GM12878 (cell line): ENCODE measurements around the gene RASAL3. TPM values are rescaled to one million over a fixed set of nuclear protein-coding genes. Genes with fewer than 3 reads are reported as not detected.

Experiments
- ATAC-seq: fragments of 200-7000 bp; cut with Tn5 transposase; 3 replicates; pipeline ENCODE4 v1.9.1; 2020; ENCODE audit warnings: mild to moderate bottlenecking, moderate library complexity
- BruUV-seq: library from RNA; stranded (reverse); fragments of 400-500 nt; replicated peaks from 2 replicates; lab custom pipeline; 2021; lab: Mats Ljungman, UMichigan
- CTCF ChIA-PET: fragments of 300-600 bp; sonication (Branson Sonifier 250); formaldehyde crosslinking; extraction: SDS; loops from one replicate; lab custom pipeline; 2021; ENCODE audit warnings: inconsistent platforms; lab: Yijun Ruan, JAX
- POLR2A ChIA-PET: fragments of 350-600 bp; formaldehyde crosslinking; extraction: SDS; loops from one replicate; lab custom pipeline; 2021; ENCODE audit warnings: inconsistent platforms; lab: Charles Lee
- RAD21 ChIA-PET: fragments of 300-600 bp; sonication (Branson Sonifier 250); formaldehyde crosslinking; loops from one replicate; lab custom pipeline; 2023; ENCODE audit warnings: antibody characterized with exemption; ENCODE audit not compliant: unreplicated experiment; lab: Charles Lee
- SMC1A ChIA-PET: fragments of 300-600 bp; sonication (Branson Sonifier 250); formaldehyde crosslinking; loops from one replicate; lab custom pipeline; 2023; ENCODE audit not compliant: unreplicated experiment, uncharacterized antibody; lab: Charles Lee
- DNase-seq: peaks from one replicate; pipeline ENCODE4 v3.0.0-alpha.2; 2011; ENCODE audit warnings: low read depth, low spot score
- FAIRE-seq: peaks from 3 replicates; lab custom pipeline; 2011; peaks lifted over from hg19 to GRCh38; lab: Jason Lieb, UNC
- H2AFZ ChIP-seq: 2 replicates; pipeline ENCODE4 v1.6.0; 2011; ENCODE audit warnings: low read depth, low read length, control low read depth; ENCODE audit not compliant: control insufficient read depth
- H3K27ac ChIP-seq: 2 replicates; pipeline ENCODE4 v1.5.1; 2011; ENCODE audit warnings: control low read depth; ENCODE audit not compliant: control insufficient read depth, insufficient read depth
- H3K27me3 ChIP-seq, 2 experiments: replicated peaks in 1 of 2; 2 replicates each; pipeline versions ENCODE4 v1.6.0 to v1.6.1; 2011; ENCODE audit warnings: low read length in 1 of 2; ENCODE audit not compliant: control insufficient read depth in 2 of 2, insufficient read depth in 2 of 2
- H3K36me3 ChIP-seq, 2 experiments: 2 replicates each; pipeline ENCODE4 v1.5.1; 2011; ENCODE audit warnings: low read length in 1 of 2; ENCODE audit not compliant: control insufficient read depth in 2 of 2, insufficient read depth in 2 of 2
- H3K4me1 ChIP-seq: 2 replicates; pipeline ENCODE4 v1.6.1; 2011; ENCODE audit warnings: mild to moderate bottlenecking, low read length, moderate library complexity, mixed read lengths; ENCODE audit not compliant: control insufficient read depth, insufficient read depth
- H3K4me2 ChIP-seq: 2 replicates; pipeline ENCODE4 v1.6.0; 2011; ENCODE audit warnings: control low read depth; ENCODE audit not compliant: control insufficient read depth, insufficient read depth
- H3K4me3 ChIP-seq: fragments of 200-600 bp; sonication (generic); 2 replicates; pipeline ENCODE4 v1.5.1; 2016
- H3K79me2 ChIP-seq: 2 replicates; pipeline ENCODE4 v1.6.0; 2011; ENCODE audit warnings: low read length; ENCODE audit not compliant: control insufficient read depth, insufficient read depth
- H3K9ac ChIP-seq: 2 replicates; pipeline ENCODE4 v1.8.0; 2011; ENCODE audit warnings: low read length, control low read depth, mixed read lengths; ENCODE audit not compliant: control insufficient read depth, insufficient read depth
- H3K9me3 ChIP-seq: replicated peaks from 3 replicates; pipeline ENCODE4 v1.5.1; 2011; ENCODE audit warnings: mild to moderate bottlenecking, low read length; ENCODE audit not compliant: control insufficient read depth, insufficient read depth
- H4K20me1 ChIP-seq: 2 replicates; pipeline ENCODE4 v1.6.0; 2011; ENCODE audit not compliant: control insufficient read depth, insufficient read depth
- EP300 ChIP-seq, 2 experiments: fragments of 150-350 bp in 1 of 2; IDR thresholded peaks; 2 replicates each; pipeline ENCODE4 v1.6.1; 2011 to 2012; ENCODE audit warnings: low read depth in 2 of 2, low read length in 2 of 2, borderline replicate concordance in 1 of 2, improper control_type of control experiment in 1 of 2, inconsistent platforms in 1 of 2; ENCODE audit not compliant: control insufficient read depth in 1 of 2
- EZH2 ChIP-seq: IDR thresholded peaks from 2 replicates; pipeline ENCODE4 v1.6.1; 2012; ENCODE audit warnings: low read depth, mild to moderate bottlenecking, control low read depth, inconsistent platforms, low read length, borderline replicate concordance; ENCODE audit not compliant: control insufficient read depth
- FOXM1 ChIP-seq: IDR thresholded peaks from 2 replicates; pipeline ENCODE4 v1.6.1; 2012; ENCODE audit warnings: low read depth, mild to moderate bottlenecking, inconsistent platforms, low read length, moderate library complexity
- JUNB ChIP-seq: IDR thresholded peaks from 2 replicates; pipeline ENCODE4 v1.6.1; 2016; ENCODE audit warnings: antibody characterized with exemption, mild to moderate bottlenecking
- KLF5 ChIP-seq: fragments of 450-650 bp; IDR thresholded peaks from 2 replicates; pipeline ENCODE4 v1.6.1; 2014; ENCODE audit warnings: mild to moderate bottlenecking; ENCODE audit not compliant: partially characterized antibody
- MEF2B ChIP-seq: fragments of 450-650 bp; IDR thresholded peaks from 2 replicates; pipeline ENCODE4 v1.6.1; 2018; ENCODE audit warnings: mild to moderate bottlenecking, moderate library complexity; ENCODE audit not compliant: partially characterized antibody, poor library complexity, severe bottlenecking
- NR2C1 ChIP-seq: fragments of 450-650 bp; IDR thresholded peaks from 2 replicates; pipeline ENCODE4 v1.6.1; 2017; ENCODE audit warnings: antibody characterized with exemption, mild to moderate bottlenecking, moderate library complexity
- POLR2AphosphoS2 ChIP-seq: IDR thresholded peaks from 2 replicates; pipeline ENCODE4 v1.6.1; 2011; ENCODE audit warnings: low read depth, mild to moderate bottlenecking, low read length, improper control_type of control experiment, moderate library complexity
- RFX5 ChIP-seq: IDR thresholded peaks from 2 replicates; pipeline ENCODE4 v1.6.1; 2011; ENCODE audit warnings: low read depth, low read length, improper control_type of control experiment
- SMC3 ChIP-seq: IDR thresholded peaks from 2 replicates; pipeline ENCODE4 v1.6.1; 2011; ENCODE audit warnings: low read length, improper control_type of control experiment, borderline replicate concordance
- YY1 ChIP-seq: IDR thresholded peaks from 2 replicates; pipeline ENCODE4 v1.6.1; 2011; ENCODE audit warnings: low read depth, mild to moderate bottlenecking, low read length
- WGBS: methylation state at CpG from one replicate; pipeline ENCODE4 v1.1.6; 2016; ENCODE audit warnings: low lambda C conversion rate; ENCODE audit not compliant: insufficient replicate concordance, insufficient coverage; ENCODE audit errors: missing lambda C conversion rate; 5-methylcytosine and 5-hydroxymethylcytosine counted together
- in situ Hi-C: fragments of 300-500 bp; cut with MboI; formaldehyde crosslinking; loops from 9 replicates; pipeline ENCODE4 v1.14.3; 2018; ENCODE audit warnings: mixed read lengths
- intact Hi-C: fragments of 100-400 bp; cut with micrococcal nuclease; formaldehyde crosslinking; loops from one replicate; pipeline ENCODE4 v1.14.2; 2022; ENCODE audit not compliant: unreplicated experiment
- polyA plus RNA-seq, 11 experiments: library from polyadenylated mRNA; depleted of rRNA in 4 of 11; unstranded in 6 of 11; stranded (reverse) in 5 of 11; fragments of >200 nt; fragmentation: Nextera tagmentation in 4 of 11; fragmentation: Illumina TruSeq in 1 of 11; extraction: Ambion mirVana in 4 of 11; extraction: Trizol in 1 of 11; gene quantifications; 1 replicate in 1 of 11; 2 replicates in 10 of 11; pipeline versions ENCODE4 v1.2.1 to v1.2.3, GENCODE V29; 2011 to 2016; ENCODE audit warnings: inconsistent platforms in 2 of 11, missing spikeins in 2 of 11, low read depth in 1 of 11
- total RNA-seq, 4 experiments: library from RNA; depleted of rRNA in 3 of 4; stranded (reverse); fragments of >200 nt in 3 of 4; fragmentation: Illumina TruSeq in 1 of 4; extraction: Trizol in 1 of 4; gene quantifications; 2 replicates each; pipeline versions ENCODE4 v1.2.1 to v1.2.3, GENCODE V29; 2013 to 2021
- TF ChIP-seq, protein P1 (sequence below): fragments of 450-650 bp; IDR thresholded peaks from 2 replicates; pipeline ENCODE4 v1.6.1; 2017; ENCODE audit warnings: antibody characterized with exemption, mild to moderate bottlenecking, moderate library complexity

The RASAL3 gene
- total and polyA plus RNA-seq, 10 of the 15 experiments (the other 5 are each of a cell fraction or from before 2014, with no cell fraction given): 1.7 to 81.3 (median 23.2) TPM

DNA sequence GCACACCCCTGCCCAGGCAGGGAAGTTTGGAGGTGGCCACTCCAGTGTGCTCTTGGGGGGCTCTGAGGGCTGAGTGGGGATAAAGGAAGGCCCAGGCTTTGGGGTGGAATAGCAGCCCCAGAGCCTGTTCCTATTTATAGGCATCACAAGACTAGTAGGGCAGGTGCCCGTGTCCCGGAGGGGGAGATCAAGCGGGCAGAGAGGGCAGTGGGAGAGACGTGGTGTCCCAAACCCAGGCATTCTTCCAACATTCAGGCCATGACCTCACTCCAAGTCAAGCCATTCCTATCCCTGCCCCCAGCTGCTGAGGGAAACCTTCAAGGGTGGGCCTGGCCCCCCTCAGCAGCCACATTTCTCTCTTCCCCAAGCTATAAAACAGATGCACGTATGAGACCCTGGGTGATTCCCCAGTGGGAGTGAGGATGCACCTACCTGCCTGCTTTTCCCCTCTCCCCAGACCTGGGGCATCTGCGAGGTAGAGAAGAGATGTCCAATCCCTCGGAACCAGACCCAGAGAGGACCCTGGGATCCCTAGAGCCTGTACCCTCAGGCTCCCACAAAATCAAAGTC is 18.5 kb downstream of the RASAL3 start:
- no peak overlapping the region for H3K9ac ChIP-seq
- in situ Hi-C loops: no loop called here
- no peak for DNase-seq
- RAD21 ChIA-PET: no interaction called here
- CTCF ChIA-PET: no interaction called here
- no peaks in the 10 kb centered on the region for H4K20me1 ChIP-seq
- peaks cover 7% of the 10 kb centered on the region for H3K4me1 ChIP-seq
- no TSS peak for BruUV-seq
- H3K79me2 ChIP-seq: no peaks in the 10 kb centered on the region
- H2AFZ ChIP-seq: no peak overlapping the region
- no peak overlapping the region for H3K4me2 ChIP-seq
- TF ChIP-seq POLR2AphosphoS2 (no peak), YY1 (no peak), KLF5 (no peak), FOXM1 (no peak), JUNB (no peak), EP300 (IDR thresholded peaks at IDR 0.05; ENCODE audit: borderline replicate concordance in 1 of 2, control insufficient read depth in 1 of 2, low read depth in 2 of 2, low read length in 2 of 2) (no peak), RFX5 (no peak), MEF2B (no peak), EZH2 (no peak), NR2C1 (no peak), SMC3 (no peak)
- TF ChIP-seq, protein P1, sequence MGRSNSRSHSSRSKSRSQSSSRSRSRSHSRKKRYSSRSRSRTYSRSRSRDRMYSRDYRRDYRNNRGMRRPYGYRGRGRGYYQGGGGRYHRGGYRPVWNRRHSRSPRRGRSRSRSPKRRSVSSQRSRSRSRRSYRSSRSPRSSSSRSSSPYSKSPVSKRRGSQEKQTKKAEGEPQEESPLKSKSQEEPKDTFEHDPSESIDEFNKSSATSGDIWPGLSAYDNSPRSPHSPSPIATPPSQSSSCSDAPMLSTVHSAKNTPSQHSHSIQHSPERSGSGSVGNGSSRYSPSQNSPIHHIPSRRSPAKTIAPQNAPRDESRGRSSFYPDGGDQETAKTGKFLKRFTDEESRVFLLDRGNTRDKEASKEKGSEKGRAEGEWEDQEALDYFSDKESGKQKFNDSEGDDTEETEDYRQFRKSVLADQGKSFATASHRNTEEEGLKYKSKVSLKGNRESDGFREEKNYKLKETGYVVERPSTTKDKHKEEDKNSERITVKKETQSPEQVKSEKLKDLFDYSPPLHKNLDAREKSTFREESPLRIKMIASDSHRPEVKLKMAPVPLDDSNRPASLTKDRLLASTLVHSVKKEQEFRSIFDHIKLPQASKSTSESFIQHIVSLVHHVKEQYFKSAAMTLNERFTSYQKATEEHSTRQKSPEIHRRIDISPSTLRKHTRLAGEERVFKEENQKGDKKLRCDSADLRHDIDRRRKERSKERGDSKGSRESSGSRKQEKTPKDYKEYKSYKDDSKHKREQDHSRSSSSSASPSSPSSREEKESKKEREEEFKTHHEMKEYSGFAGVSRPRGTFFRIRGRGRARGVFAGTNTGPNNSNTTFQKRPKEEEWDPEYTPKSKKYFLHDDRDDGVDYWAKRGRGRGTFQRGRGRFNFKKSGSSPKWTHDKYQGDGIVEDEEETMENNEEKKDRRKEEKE: no peak
- TF ChIP-seq, all 136 proteins: peak for 0
- Histone ChIP-seq H3K4me3 (no peak overlapping the region), H3K27ac (no peak overlapping the region), H3K9me3 (no peaks in the 10 kb centered on the region), H3K27me3 (no peaks in the 10 kb centered on the region), H3K36me3 (no peaks in the 10 kb centered on the region)
- WGBS: 68% methylated on average over 7 of the region's 7 CpGs
- no peak for FAIRE-seq
- intact Hi-C loops: no loop called here
- POLR2A ChIA-PET: no interaction called here
- ATAC-seq: no peak
- SMC1A ChIA-PET: no interaction called here
